Cortex of kidney (tissue), 1 donor: ENCODE data around the gene BMP8A.
"Not testable (repeated sequence)": the region's sequence is repeated elsewhere in the genome, so short reads cannot be mapped to it uniquely, and the experiment has no call there.

Experiments
- DNase-seq: peaks from one replicate; lab custom pipeline; 2025; lab: John Stamatoyannopoulos, UW

The BMP8A gene

DNA sequence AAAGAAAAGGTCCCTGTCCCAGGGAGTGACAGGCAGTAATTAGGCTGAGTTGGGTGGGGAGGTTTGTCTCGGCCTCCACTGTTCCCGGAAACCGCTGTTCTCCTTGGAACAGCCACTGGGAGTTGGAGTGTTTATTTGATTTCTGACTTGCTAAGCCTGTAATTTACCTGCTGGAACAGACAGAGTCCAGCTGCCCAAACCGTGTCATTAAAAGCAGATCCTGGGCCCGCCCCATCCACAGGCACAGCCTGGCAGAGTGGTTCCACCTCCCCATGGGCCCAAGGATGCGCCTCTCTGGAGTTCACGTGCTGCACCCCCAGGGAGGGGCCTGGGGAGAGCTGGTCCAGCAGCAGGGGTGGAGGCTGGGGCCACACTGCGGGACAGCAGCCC lies 35.7 kb downstream of the BMP8A start:
- not testable (repeated sequence) for DNase-seq

GRCh38 chr1:39528082-39528481 lies 36.6 kb downstream of the BMP8A start:
- DNase-seq, result no peak

- DNase-seq, result no peak
These were observed 38.6 kb downstream of the BMP8A start for GRCh38 chr1:39529901-39530535.

DNA sequence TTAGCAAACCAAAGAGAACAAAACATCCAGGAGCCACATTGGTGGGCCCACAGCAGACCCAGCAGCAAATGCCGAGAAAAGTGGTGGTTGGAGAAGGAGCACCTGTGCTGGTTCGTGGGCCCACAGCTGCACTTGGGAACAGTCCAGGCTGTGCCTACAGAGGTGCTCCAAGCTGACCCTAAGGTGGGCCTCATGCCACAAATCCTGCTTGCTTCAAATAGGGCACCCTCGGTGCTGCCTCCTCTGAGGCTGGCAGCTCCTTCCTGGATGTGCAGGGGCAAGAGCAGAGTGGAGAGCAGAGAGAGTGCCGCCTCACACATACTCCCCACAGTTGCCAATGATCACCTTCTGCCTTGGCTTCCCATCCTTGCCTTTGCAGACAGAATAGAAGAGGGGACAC lies 40.1 kb downstream of the BMP8A start:
- DNase-seq, result no peak

DNA sequence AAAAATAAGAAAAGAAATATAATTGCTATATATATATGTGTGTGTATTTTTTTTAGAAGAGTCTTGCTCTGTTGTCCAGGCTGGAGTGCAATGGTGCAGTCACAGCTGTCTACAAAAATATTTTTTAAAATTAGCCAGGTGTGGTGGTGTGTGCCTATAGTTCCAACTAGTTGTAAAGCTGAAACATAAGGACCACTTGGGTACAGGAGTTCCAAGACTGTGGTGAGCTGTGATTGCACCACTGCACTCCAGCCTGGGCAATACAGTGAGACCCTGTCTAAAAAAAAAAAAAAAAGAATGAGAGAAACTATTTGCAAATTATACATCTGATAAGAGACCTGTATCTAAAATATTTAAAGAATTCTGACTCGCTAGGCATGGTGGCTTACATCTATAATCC lies 42.0 kb downstream of the BMP8A start:
- no peak for DNase-seq

DNA sequence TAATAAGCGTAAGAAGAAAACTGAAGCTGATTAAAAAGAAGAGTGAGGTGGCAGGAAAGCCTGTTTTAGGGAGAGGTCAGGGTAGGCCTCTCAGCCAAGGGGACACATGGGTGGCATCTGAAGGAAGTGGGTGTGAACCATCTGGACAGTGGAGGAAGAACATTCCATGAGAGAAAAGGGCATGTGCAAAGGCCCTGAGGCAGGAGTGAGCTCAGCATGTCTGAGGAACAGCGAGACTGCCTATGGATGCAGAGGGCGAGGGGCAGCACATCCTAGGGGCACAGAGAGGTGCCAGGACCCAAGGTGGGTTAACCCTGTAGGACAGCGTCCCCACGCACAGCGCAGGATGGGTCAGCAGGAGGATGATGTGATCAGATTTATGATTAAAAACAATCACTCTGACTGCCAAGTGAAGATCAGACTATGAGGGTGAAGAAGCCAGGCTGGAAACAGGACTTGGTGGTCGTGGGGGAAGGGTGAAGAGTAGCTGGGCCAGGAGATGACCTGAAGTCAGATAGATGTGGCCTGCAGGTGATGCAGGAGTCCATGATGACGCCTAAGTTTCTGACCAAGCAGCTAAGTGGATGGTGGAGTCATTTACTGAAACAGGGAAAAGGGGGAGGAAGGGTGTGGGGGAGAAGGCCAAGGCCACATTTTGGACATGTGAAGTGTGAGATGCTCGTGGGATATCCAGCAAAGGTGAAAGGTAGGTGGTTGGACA lies 47.3 kb downstream of the BMP8A start:
- no peak for DNase-seq

DNA sequence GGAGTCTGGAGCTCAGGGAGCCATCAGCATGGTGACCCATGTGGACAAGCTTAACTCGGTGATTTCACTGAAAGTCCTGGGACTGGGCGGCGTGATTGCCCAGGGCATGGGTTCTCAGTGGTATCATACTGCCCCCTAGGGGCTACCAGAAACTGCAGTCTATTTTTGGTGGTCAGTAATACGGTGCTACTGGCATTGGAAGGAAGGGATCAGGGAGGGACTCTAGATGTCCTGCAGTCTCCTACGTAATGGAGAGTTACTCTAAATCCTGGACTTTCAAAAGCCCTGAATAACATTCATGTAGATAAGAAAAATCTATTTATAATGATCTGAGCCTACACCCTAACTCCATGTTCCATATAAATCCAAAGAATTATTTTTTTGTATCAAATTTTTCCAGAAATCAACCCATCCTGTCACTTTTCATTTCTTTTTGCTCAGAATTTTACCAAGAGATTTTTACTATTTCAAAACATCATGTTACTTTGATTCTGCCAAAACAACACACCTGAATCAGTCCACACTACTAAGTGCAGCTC lies 47.9 kb downstream of the BMP8A start:
- DNase-seq, result no peak

DNA sequence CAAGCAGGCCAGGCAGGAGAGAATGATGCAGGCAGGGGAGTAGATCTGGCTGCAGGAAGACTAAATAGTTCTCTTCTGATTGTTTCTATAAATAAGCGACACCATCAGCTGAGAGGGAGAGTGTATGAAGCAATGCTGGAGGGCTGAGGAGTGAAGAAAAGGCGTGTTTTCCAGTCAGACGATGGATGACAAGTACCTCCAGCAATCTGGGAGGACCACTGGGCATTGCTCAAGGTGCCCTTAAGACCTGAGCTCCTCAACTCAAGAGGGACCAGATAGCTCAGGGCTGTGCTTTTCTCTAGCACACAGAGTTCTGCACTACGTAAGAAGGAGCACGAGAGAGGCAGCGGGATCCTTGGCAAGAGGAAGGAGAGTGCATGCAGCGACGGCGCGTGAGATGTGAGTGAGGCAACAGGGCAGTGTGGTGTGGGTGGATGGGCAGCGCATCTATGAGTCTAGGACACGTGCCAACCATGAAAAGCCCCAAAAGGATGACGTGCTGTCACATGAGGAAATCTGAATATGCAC lies 49.1 kb downstream of the BMP8A start:
- no peak for DNase-seq

DNA sequence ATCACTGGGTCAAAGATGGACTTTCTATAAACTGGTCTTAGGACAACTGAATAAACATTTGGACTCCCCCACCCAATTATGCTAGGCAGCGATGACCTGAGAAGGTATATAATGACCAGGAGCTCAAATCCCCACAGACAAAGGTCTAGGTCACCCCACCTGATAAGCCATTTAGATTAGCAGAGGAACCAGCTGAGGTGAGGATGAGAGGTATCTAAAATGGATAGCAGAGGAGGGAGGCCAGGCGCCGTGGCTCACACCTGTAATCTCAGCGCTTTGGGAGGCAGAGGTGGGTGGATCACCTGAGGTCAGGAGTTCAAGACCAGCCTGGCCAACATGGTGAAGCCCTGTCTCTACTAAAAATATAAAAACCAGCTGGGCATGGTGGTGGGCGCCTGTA lies 51.5 kb downstream of the BMP8A start:
- DNase-seq, result no peak

GRCh38 chr1:39544327-39544726 lies 52.9 kb downstream of the BMP8A start:
- DNase-seq, result no peak

DNA sequence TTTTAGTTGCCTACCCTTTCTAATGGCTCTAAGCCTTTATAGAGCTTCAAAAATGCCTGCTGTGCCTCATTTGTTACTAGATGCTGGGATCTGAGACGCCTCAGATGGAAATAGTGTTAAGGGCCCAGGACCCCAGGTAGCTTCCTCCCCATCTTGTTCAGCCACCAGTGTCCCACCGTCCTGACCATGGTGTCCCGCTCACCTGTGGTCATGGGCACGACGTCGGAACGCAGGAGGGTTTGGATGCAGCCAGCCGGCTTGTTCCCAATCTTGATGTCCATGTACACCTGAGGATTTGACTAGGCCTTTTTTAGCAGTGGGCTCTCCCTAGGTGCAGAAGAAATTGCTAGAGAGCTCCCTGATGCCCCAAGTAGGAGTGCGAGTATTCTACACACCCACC lies 54.1 kb downstream of the BMP8A start:
- no peak for DNase-seq

GRCh38 chr1:39554277-39554676 lies 62.8 kb downstream of the BMP8A start:
- DNase-seq, result no peak

DNA sequence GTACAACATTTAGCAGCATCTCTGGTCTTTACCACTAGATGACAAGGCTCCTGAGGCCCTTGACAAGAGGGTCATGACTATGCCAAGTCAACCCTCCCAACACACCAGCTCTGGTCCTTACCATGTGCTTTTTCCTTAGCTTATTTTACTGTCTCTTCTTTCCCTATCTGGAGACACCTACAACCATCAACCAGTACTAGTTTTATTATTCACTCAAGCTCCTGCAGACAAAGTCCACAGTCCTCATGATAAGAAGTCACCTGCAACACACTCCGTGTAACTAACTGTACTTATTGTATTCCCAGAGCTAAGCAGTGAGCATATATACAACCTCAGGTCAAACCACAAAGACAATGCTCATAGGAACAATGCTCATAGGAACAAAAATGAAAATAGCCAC lies 69.8 kb downstream of the BMP8A start:
- DNase-seq, result no peak

DNA sequence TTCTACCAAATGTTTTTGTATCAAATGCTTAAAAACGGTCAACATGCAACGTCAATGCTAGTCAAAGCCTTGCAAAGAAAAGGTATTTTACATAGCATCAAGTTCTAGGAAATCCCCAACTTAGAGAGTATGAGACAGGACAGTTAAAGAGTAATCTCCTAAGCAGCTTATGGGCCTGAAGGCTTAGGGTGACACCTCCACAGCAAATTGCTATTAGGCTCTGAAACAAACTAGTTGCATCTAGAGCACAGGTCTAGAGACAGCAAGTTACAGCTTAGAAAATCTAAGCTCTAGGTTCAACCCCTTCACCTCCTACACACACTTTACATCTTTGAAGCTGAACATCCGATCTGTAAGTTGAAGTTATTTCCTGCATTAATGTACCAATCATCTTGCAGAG lies 71.5 kb downstream of the BMP8A start:
- no peak for DNase-seq

DNA sequence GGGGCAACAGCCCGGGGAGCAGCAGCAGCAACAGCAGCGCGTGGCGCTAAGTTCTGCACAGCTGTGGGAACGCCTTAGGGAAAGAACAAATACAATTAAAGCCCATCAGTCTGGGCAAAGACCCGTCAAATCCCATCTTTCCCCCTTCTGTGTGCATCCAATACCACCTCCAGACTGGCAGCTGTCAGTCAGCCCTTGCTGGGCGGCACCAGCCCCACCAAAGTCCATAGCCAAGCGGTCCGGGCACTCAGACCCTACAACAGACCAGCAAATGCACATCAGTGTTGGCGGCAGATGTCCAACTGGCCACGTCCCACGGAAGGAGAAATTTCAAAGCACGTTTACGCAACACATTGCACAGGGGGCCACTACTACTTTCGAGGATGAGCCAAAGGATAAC lies 72.2 kb downstream of the BMP8A start:
- no peak for DNase-seq

- DNase-seq, result no peak
These were observed 72.9 kb downstream of the BMP8A start for GRCh38 chr1:39564340-39564739.

GRCh38 chr1:39564941-39565340 lies 73.5 kb downstream of the BMP8A start:
- no peak for DNase-seq

DNA sequence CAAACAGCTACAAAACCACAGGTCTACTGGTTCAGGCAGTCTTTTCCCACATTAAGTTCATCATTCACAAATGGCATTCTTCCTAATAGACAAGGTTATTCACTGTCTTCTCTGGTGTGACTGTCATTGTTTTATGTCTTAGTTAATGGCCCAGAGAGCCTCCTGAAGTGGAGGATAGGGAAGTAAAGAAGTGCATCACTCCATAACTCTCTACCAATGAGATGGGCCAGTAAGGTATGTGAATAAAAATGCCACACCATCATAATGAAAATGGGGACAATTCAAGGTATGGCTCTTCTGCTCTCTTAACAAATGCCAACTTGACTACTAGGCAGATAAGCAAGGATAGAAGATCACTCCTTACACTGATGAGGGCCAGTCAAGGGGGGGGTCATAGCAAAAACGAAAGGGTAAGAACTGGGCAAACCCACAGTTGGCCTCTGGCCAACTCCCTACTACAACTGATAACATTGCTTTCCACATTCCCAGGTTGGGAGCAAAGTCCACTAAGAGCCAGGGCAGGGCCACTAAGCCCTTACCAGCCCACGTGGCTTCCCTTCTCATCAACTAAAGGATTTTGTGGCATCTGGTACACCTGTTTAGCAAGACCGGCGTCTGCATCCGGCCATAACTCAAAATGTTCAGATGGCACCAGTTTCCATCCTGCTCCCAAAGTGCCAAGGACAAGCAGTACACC lies 75.2 kb downstream of the BMP8A start:
- no peak for DNase-seq

DNA sequence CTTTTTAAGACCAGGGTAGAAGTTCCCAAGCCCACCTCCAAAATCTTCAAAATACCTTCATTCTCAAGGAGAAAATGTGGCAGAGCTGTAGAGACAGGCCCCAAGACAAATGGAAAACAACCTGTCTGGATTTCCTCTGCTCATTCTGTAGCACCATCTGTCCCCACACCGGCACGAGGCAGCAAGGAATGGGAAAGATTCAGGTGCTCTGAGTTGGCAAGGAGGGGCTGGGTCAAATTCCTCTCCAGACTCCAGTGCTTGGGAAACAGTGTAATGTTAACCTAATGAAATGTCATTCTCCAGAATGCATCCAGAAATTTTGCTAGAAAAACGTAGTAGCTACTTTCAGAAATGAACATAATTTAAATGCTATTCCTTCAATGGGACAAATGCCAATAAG lies 75.9 kb downstream of the BMP8A start:
- DNase-seq, result no peak

- no peak for DNase-seq
These were observed 76.8 kb downstream of the BMP8A start for GRCh38 chr1:39568208-39568607.

- no peak for DNase-seq
These were observed 77.6 kb downstream of the BMP8A start for GRCh38 chr1:39569034-39569433.

GRCh38 chr1:39570477-39571177 lies 79.2 kb downstream of the BMP8A start:
- DNase-seq, result no peak
